Dermis microvascular lymphatic vessel endothelial cell (primary cell): ENCODE results near the gene FGF18. TPM values are rescaled to one million over a fixed set of nuclear protein-coding genes. Genes with fewer than 3 reads are reported as not detected.

Experiments
- DNase-seq, 2 donors: peaks; one replicate each; pipeline versions ENCODE4 v3.0.0 to v3.0.0-alpha.2; 2010; ENCODE audit warnings: low read depth in 2 of 2
- total RNA-seq: library from RNA; depleted of rRNA; stranded (reverse); fragments of >200 nt; gene quantifications from 2 replicates; pipeline ENCODE4 v1.2.1, GENCODE V29; 2014

Gene FGF18
- total RNA-seq, 1 donor from 2014 or later: not detected

DNA sequence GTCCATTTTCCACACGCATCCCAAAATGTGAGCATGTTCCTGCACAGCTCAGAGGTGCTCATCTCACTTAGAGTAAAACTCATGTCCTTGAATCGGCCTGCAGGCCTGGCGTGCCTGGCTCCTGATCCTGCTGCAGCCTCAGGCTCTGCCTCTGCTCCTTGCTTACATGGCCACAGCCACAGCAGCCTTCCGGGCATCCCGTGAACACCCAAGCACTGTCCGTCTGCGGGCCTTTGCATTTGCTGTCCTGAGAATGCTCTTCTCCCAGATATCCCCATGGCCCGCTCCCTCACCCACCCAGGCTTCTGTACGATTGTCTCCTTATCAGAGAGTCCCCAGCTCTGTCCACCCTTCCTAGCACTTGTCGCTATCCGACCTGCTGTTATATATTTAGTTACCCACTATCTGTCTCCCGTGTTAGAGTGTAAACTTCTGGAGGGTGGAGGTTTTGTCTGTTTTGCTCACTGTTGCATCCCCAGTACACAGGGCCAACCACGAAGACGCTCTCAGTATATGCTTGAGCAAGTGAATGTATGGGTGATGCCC, 21.9 kb downstream of the FGF18 start:
- DNase-seq: no peak

DNA sequence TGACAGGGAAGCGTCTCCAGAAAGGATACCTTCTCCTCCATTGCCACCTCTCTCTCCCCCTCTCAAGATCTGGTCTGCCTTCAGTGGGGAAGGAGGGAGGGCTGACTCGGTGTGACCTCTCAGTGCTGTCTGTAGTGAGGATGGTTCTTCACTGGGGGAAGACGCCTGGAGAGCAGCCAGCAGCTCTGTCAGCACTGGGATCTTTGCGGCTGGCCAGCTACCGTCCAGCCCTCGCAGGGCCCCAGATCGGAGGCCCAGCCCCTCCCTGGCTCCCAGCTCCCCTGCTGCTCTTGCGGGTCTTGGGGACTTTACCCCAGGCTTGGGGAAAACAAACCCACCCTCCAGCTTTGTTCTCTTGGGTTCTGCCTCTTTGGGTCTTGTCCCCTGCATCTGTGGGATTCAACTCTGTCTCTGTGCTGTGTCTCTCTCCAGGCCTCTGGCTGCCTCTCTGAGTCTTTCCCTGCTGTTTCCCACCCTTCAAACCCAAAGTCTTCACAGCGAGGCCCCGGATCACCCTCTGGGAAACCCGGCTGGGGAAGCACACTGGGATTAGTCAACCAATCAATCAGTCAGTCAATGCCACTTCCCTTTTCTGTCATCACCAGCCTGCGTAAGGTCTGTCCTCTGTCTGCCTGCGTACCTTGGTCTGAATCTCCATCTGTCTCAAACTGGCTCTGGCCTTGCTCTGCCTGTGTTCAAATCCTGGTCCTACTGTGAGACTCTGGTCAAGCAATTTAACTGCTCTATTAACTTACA, 23.0 kb downstream of the FGF18 start:
- peak in 1 of 2 donors; percentile 17 for DNase-seq

DNA sequence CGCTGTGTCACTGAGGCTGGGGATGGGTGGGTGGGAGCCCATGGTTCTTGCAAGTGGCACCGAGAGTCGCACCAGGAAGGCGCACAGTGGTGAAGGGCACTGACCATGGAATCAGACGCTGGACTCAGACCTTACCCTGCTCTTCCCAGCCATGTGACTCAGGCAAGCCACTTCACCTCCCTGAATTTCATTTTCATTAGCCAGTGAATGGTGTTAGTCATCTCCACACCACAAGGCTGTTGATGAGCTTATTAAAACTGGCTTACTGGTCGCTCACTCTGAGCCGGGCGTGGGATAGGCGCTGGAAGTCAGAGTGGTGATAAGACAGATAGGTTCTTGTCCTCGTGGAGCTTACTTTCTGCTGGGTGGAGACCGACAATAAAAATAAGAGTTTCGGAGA, 25.1 kb downstream of the FGF18 start:
- no peak for DNase-seq

DNA sequence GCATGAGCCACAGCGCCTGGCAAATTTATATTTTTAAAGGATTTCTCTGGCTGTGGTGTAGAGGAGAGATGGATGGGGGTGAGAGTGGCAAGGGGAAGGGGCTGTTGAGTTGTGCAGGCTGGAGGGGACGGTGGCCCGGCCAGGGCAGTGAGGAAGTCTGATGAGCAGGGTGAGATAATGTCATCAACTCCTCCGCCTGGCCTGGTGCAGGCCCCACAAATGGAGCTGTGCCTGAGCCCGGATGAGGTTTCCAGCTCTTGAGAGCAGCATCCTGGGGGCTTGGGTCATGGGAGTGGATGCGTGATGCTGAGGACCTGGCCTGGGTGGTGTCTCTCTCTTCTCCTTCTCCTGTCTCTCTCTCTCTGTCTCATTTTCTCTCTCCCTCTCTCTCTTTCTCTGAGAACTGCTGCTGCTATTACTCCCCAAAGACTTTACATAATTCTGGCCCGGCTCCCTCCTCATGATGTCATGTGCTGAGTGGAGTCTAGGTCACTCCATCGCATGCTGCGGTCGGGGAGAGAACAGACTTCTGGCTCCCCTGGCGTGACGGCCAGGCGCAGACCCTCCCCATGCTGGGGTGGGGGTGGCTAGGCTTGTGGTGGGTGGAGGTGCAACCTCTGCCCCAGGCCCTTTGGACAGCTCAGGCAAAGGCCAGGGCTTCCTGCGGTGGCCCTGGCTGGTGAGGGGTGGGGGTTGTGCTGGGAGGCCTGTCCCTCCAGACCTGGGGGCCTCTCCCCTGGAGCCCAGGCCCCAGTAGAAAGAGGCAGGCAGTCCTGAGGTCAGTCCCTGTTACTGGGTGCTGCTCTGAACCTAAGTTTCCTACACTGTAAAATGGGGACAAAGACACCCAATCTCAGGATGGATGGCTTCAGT, 26.4 kb downstream of the FGF18 start:
- no peak for DNase-seq

DNA sequence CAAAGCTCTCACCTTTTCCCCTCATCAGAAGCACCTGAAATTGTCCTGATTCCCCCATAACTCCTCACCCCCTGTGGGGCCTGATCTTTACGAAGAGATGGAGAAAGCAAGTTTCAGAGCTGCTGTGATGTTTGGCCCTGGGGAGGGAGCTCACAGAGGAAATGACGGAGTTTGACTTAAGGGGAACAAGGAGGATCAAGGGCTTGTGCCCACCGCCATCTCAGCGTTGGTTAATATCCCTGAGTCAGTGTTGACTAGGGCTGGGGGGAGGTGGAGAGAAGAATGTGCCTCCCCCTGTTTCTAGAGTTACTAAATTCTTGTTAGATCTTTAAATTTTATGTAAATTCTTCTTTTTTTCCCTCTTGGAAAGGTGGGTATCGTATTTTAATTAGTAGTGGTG, 27.8 kb downstream of the FGF18 start:
- DNase-seq: no peak

DNA sequence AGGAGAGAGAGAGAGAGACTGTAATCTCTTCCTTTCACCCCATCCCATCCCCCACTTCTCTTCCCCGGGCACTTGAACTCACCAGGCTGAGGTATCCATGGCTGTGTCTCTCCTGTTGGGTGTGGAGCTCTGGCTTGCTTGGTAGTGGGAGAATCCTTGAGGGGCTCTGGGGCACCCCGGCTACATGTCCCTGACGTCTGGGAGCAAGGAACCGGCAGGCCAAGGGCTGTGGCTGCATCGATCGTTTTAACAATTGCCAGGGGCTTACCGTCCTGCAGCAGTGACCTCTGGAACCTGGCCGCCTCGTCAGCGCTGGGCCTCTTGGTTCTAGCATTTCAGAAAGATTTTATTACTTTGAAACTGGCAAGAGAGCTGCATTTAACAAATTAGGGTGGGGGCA, 30.0 kb downstream of the FGF18 start:
- DNase-seq: no peak

DNA sequence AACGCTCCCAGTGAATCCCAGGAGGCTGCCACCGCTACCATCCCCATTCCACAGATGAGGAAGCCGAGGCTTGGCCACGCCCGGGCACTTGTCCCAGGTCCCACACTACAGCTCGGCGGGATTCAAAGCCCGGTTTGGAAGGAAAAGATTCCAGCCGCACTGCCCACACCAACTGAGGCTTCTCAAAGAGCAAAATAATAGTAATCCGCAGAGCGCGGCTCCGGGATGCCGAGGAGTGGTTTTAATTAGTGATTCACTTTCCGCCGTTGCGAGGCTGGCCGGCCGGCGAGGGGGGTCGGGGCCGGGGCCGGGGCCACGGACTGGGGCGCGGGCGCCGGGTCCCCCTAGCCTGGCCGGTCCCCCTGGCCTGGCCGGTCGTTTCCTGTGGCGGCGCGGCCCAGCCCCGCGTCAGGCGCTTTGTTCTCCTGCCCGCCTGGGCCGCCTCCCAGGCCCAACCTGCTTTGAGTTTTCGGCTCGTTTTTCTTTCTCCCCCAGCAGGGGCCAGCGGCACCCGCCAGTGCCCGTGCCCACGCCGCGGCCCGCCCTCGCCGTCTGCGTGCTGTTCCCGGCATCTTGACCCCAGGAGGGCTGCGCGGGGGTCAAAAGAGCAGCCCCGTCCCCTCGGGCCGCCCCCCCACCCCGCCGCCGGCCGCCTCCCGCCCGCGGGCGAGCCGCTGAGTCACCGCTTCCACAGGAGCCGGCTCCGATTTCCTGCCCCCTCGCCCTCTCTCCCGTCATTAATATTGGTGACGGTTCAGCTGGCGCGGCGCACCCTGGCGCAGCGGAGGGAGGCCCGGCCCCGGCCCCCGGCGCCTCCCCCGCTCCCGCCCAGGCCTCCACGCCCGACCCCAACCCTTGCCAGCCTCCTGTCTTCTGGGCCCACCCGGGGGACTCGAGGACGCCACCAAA, 31.2 kb downstream of the FGF18 start:
- peak; percentile 47 to 81 for DNase-seq

DNA sequence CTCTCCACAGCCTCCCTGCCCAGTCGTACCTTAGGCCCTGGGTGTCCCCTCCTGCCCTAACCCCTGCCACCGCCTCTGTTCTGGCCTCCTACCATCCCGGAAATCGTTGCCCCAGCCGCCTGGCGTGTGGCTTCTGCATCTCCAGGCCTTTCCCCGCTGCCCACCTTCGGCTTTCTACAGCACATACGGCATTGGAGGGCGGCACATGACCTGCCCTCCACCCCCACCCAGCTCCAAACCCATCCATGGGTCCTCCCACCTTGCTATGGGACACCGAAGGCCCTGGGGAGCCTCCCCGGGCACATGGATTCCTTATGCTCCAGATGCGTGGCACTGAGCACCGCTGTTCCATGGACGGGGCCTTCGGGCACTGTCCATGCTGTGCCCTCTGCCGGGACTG, 32.0 kb downstream of the FGF18 start:
- no peak for DNase-seq

DNA sequence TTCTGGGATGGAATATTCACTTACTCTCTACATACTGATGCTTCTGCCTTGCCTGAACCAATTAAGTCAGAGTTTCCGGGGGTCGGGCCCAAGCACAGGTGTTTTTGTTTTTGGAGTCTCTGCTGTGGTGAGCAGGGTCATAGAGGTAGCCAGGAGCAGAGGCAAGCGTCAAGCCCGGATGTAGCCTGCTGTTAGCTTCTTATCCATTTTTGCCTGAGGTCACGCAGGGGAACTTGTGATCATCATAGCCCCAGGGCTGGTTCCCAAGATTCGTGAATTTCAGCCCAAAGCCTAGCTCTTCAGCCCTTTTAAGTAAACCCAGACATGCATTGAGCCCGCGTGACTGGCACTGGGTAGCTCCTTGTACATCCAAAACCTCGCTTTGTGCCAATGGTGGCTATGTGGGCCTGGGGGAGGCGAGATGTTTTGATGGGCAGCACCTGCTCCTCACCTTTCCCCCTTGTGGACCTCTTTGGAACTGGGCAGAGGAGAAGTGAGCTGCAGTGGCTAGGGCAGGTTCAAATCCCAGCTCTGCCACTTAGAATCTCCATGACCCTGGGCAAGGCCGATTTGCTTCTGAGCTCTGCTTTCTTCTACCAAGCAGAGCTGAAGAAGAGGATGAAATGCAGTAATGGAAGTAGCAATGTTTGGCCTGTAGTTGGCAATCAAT, 33.7 kb downstream of the FGF18 start:
- no peak for DNase-seq

DNA sequence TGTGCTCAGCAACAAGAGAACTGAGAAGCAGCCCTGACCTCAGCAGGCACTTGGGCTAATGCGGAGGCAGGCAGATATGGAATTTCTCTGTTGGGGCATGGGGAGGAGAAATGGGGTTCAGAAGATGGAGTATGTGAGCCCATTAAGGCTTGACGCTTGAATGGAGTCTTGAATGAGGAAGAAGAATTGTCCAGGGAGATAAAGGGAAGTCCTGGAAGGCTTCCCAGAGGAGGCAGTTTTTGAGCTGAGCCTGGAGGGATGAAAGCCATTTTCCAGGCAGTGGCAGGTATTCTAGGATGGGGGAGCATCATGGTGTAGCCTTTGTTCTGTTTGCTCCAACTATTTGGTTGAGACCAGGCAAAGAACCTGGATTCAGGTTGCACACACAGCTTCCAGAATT, 34.5 kb downstream of the FGF18 start:
- DNase-seq: no peak

DNA sequence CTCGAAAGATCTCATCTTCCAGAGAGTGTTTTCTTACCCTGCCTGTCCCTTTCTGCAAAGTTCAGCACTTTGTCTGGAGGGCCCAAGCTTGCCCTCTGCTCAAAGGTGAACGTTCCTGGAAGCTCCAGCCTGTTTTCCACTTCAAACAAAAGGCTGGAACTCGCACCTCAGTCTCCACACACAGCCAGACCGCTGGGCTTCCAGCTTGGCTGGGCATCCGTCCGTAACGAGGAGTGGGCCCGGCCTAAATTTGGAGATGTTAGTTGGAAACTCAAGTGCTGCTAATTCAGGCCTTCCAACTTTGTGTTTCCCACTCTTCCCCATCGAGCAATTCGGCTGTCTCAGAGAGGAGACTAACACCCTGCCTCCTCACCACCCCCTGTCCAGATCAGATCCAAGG, 35.1 kb downstream of the FGF18 start:
- DNase-seq: no peak

DNA sequence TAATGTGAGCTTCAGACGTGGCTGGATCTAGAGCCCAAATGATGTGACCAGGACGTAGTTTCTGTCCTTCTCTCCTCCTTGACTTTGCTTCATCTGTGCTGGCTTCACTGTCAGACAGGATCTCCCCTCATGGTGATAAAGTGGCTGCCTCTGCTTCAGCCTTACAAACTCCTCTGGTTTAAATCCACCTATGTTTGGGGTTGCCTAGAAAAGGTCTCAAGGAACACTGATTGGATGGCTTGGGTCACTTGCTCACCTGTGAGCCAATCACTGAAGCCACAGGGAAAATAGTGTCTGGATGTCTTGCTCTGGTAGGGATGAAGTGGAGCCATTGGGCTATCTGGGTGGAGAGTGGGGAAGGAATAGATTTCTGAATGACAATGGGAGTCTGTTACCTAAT, 36.1 kb downstream of the FGF18 start:
- no peak for DNase-seq

DNA sequence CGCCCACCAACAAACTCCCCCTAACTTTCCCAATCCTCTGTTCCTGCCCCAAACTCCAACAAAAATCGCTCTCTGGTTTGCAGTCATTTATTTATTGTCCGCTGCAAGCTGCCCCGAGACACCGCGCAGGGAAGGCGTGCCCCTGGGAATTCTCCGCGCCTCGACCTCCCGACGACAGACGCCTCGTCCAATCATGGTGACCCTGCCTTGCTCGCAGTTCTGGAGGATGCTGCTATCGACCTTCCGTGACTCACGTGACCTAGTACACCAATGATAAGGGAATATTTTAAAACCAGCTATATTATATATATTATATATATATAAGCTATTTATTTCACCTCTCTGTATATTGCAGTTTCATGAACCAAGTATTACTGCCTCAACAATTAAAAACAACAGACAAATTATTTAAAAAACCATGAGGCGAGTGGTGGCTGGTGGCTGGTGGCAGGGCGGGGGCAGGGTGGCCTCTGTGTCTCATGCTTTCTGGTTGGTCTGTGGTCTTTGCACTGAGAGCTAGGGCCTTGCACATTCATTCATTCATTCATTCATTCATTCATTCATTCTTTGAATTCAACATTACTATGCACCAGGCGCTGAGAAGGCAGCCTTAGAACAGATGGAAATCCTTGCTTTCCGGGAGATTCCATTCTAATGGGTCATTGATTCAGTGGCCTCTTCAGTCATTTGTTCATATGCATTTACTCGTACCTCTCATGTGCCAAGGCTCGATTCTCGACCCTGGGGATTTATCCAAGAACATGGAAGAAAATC, 37.9 kb downstream of the FGF18 start:
- no peak for DNase-seq

DNA sequence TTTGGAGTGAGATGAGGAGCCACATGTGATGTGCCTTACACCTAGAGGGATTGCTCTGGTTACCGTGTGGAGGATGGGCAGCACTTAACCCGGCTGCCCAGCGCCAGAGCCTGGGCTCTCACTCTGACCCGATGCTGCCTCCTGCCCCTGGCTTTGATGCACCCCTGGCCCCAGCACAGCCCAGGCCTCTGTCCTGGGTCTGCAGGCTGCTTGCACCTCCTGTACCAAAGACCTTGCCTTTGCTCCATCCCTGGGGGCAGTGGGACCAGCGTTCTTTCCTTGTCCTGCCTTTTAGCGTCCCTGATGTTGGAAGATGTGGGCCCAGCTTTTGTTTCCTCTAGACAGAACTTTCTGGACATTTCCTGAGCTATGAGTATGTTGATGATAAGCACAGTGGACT, 40.4 kb downstream of the FGF18 start:
- no peak for DNase-seq

DNA sequence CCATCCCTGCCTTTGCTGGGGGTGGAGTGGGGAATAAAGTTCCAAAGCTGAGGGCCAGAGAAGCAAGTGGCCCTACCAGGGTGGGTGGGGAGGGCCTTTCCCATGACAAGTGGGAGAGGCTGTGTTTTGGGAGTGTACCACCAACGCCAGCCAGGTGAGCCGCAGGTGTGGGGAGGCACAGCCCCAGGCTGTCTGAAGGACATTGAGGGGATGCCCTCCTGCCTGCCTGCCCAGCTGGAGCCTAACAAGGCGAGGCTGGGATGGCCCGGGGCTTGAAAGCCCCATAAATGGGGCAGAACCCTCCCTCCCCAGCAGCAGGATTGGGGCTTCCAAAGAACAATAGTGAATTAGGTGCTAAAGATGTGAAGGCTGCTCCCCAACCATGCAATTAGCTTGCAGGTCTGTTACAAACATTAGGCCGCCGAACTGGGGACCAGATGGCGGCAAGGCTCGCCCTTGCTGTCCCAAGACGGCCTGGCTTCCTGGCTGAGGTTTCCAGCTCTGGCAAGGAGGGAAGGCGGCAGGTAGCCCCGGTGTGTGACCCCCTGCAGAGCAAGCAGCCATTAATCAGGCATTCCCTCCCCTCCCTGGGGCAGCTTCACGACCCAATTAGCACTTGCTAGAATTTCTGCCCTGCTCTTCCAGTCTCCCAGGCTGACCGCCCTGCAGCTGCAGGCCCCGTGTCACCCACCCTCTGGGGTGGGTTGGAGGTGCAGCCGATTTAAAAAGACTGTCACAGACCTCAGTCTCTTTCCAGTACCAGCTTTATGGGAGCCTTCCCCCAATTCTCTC, 42.9 kb downstream of the FGF18 start:
- no peak for DNase-seq

DNA sequence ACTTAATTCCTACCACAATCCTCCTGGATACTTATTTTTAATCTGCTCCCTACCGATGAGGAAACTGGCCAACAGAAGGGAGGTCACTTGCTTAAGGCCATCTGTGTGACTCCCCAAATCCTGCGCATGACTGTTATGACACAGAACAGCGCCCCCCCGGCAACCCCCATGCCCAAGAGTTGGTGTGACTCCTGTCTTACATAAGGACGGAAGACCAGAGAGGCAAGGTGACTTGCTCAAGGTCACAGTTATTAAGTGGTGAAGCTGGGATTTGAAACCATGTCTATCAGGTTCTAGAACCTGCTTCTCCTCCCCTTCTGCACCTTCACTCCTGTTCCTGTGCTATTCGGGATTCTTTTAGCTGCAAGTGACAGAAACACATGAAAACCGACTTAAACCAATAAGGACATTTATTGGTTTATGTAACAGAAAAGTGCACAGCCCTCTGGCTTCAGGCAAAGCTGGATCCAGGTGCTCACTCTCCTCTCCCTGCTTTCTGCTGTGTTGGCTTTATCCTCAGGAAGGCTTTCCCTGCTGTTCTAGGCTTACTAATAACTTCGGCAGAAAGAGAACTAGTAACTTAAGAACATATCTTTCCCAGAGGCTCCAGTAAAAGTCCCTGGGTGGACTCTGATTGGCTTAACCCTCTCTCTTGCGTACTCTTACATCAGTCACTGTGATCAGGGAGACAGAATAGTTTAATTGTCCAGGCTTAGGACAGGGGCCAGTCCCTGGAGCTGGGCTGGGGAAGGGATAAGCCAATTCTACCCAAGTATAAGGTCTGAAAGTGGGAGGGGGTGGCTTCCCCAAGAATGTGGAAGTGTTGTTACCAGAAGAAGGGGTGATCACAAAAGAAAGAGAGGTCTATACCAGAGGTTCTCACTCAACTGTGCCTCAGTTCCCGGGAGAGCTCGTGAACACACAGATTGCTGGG, 43.7 kb downstream of the FGF18 start:
- no peak for DNase-seq

DNA sequence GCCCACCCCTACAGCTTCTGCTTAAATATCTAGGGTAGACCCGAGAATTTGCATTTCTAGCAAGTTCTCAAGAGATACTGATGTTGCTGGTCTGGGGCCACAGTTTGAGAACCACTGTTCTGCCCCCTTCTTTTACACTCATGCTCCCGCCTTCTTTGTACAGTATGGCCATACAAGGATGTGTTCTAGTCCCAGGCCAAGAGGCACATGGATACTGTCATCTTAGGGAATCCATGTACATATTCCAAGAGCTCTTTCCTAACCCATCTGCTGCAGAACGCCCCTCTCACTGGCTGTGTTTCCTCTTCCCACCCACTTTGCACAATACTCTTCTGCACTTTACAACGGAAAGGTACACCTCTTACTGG, 44.4 kb downstream of the FGF18 start:
- no peak for DNase-seq

DNA sequence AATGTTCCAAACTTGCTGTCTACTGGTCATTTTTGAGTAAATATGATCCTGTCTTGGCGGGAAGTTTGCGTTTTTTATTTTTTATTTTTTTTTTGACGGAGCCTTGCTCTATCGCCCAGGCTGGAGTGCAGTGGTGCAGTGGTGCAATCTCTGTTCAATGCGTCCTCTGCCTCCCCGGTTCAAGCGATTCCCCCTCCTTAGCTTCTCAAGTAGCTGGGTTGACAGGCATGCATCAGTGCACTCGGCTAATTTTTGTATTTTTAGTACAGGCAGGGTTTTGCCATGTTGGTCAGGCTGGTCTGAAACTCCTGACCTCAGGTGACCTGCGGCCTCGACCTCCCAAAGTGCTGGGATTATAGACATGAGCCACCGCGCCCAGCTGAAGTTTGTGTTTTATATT, 45.4 kb downstream of the FGF18 start:
- no peak for DNase-seq
